T-helper 2 cell treated with Interferon-gamma antibody and Interleukin-4, amounts not matched to agents 5 μg/mL and 100 μg/mL, for 36 hours (primary cell): ENCODE data around the gene PTCD1.
"Not testable (repeated sequence)": the region's sequence is repeated elsewhere in the genome, so short reads cannot be mapped to it uniquely, and the experiment has no call there.

Source experiments
- DNase-seq: peaks from one replicate; pipeline ENCODE4 v3.0.0; 2021; ENCODE audit warnings: low spot score
- H3K27ac Mint-ChIP-seq: one replicate; pipeline ENCODE4 v1.8.0; 2021; ENCODE audit warnings: mild to moderate bottlenecking, mixed read lengths
- H3K27me3 Mint-ChIP-seq: one replicate; pipeline ENCODE4 v1.8.0; 2021; ENCODE audit warnings: low read depth, mixed read lengths
- H3K36me3 Mint-ChIP-seq: one replicate; pipeline ENCODE4 v1.8.0; 2021; ENCODE audit warnings: low read depth, mixed read lengths
- H3K4me1 Mint-ChIP-seq: one replicate; pipeline ENCODE4 v1.8.0; 2021; ENCODE audit warnings: low read depth, mixed read lengths
- H3K4me3 Mint-ChIP-seq: one replicate; pipeline ENCODE4 v1.8.0; 2022; ENCODE audit warnings: mild to moderate bottlenecking, moderate library complexity, mixed read lengths
- H3K9me3 Mint-ChIP-seq: one replicate; pipeline ENCODE4 v1.8.0; 2021; ENCODE audit warnings: mixed read lengths

The PTCD1 gene

GRCh38 chr7:99383203-99383602, 55.4 kb downstream of the PTCD1 start:
- no peaks in the 10 kb centered on the region for H3K27me3 Mint-ChIP-seq
- DNase-seq, result no peak
- peak overlapping the region; percentile 47 for H3K27ac Mint-ChIP-seq
- peaks cover 29% of the 10 kb centered on the region for H3K4me1 Mint-ChIP-seq
- H3K9me3 Mint-ChIP-seq, result no peaks in the 10 kb centered on the region
- peaks cover 58% of the 10 kb centered on the region for H3K36me3 Mint-ChIP-seq
- no peak overlapping the region for H3K4me3 Mint-ChIP-seq

- Mint-ChIP-seq H3K4me3 (peak overlapping the region; percentile 89), H3K4me1 (peaks cover 30% of the 10 kb centered on the region), H3K9me3 (no peaks in the 10 kb centered on the region), H3K27me3 (no peaks in the 10 kb centered on the region), H3K27ac (peak overlapping the region; percentile 93), H3K36me3 (peaks cover 52% of the 10 kb centered on the region)
- DNase-seq, result no peak
Observed at GRCh38 chr7:99381664-99382075, 56.9 kb downstream of the PTCD1 start.

- Mint-ChIP-seq H3K4me3 (peak overlapping the region; percentile 89), H3K9me3 (no peaks in the 10 kb centered on the region), H3K36me3 (peaks cover 51% of the 10 kb centered on the region), H3K4me1 (peaks cover 33% of the 10 kb centered on the region), H3K27me3 (no peaks in the 10 kb centered on the region), H3K27ac (peak overlapping the region; percentile 93)
- DNase-seq, result peak; percentile 90
Observed at GRCh38 chr7:99380823-99381663, 57.6 kb downstream of the PTCD1 start.

- H3K36me3 Mint-ChIP-seq, result peaks cover 48% of the 10 kb centered on the region
- DNase-seq, result peak; percentile 45
- H3K4me3 Mint-ChIP-seq, result peak overlapping the region; percentile 89
- H3K27ac Mint-ChIP-seq, result peak overlapping the region; percentile 93
- H3K27me3 Mint-ChIP-seq, result no peaks in the 10 kb centered on the region
- peaks cover 32% of the 10 kb centered on the region for H3K4me1 Mint-ChIP-seq
- no peaks in the 10 kb centered on the region for H3K9me3 Mint-ChIP-seq
Observed at GRCh38 chr7:99380032-99380822, 58.4 kb downstream of the PTCD1 start.

- H3K27me3 Mint-ChIP-seq, DNase-seq, H3K9me3 Mint-ChIP-seq: not testable (repeated sequence)
- Mint-ChIP-seq H3K4me3 (peak overlapping the region; percentile 89), H3K4me1 (peaks cover 32% of the 10 kb centered on the region), H3K27ac (peak overlapping the region; percentile 93), H3K36me3 (peaks cover 48% of the 10 kb centered on the region)
Observed at GRCh38 chr7:99379693-99380031, 58.9 kb downstream of the PTCD1 start.

GRCh38 chr7:99379043-99379577, 59.5 kb downstream of the PTCD1 start:
- Mint-ChIP-seq H3K27me3 (no peaks in the 10 kb centered on the region), H3K4me1 (peaks cover 32% of the 10 kb centered on the region), H3K4me3 (peak overlapping the region; percentile 89), H3K9me3 (no peaks in the 10 kb centered on the region), H3K36me3 (peaks cover 43% of the 10 kb centered on the region), H3K27ac (peak overlapping the region; percentile 93)
- peak; percentile 56 for DNase-seq

- Mint-ChIP-seq H3K36me3 (peaks cover 26% of the 10 kb centered on the region), H3K27ac (peak overlapping the region; percentile 60), H3K4me1 (peaks cover 19% of the 10 kb centered on the region), H3K27me3 (no peaks in the 10 kb centered on the region), H3K4me3 (peak overlapping the region; percentile 79), H3K9me3 (no peaks in the 10 kb centered on the region)
- DNase-seq, result peak; percentile 72
Observed at GRCh38 chr7:99375070-99375807, 63.4 kb downstream of the PTCD1 start.

GRCh38 chr7:99374111-99375064, 64.2 kb downstream of the PTCD1 start, which contains the start of gene ARPC1B:
Gene ARPC1B, plus strand, starts transcription at chr7:99374730. Its CDS starts 10,985 bp downstream, at chr7:99385715.
- Mint-ChIP-seq H3K27ac (peak within 1 kb of the TSS; percentile 63), H3K9me3 (no peaks in the 10 kb centered on the region), H3K36me3 (peaks cover 21% of the 10 kb centered on the region), H3K4me3 (peak within 1 kb of the TSS; percentile 79), H3K4me1 (peaks cover 19% of the 10 kb centered on the region), H3K27me3 (no peaks in the 10 kb centered on the region)
- DNase-seq, result peak; percentile 81

GRCh38 chr7:99373091-99374066, 65.2 kb downstream of the PTCD1 start:
- Mint-ChIP-seq H3K4me1 (peaks cover 13% of the 10 kb centered on the region), H3K9me3 (no peaks in the 10 kb centered on the region)

GRCh38 chr7:99372275-99373090, 66.1 kb downstream of the PTCD1 start:
- Mint-ChIP-seq H3K4me1 (peaks cover 13% of the 10 kb centered on the region), H3K27me3 (no peaks in the 10 kb centered on the region), H3K36me3 (peaks cover 10% of the 10 kb centered on the region), H3K9me3 (no peaks in the 10 kb centered on the region), H3K27ac (peak overlapping the region; percentile 58), H3K4me3 (peak overlapping the region; percentile 75)
- no peak for DNase-seq

More at GRCh38 chr7:99373091-99374066, 65.2 kb downstream of the PTCD1 start:
- H3K4me3 Mint-ChIP-seq, result peak overlapping the region; percentile 79
- peaks cover 16% of the 10 kb centered on the region for H3K36me3 Mint-ChIP-seq
- H3K27ac Mint-ChIP-seq, result peak overlapping the region; percentile 58
- DNase-seq, result no peak
- no peaks in the 10 kb centered on the region for H3K27me3 Mint-ChIP-seq

GRCh38 chr7:99371376-99371920, 67.2 kb downstream of the PTCD1 start:
- Mint-ChIP-seq H3K4me1 (peaks cover 11% of the 10 kb centered on the region), H3K36me3 (peaks cover 16% of the 10 kb centered on the region), H3K9me3 (no peaks in the 10 kb centered on the region), H3K27ac (no peak overlapping the region), H3K27me3 (no peaks in the 10 kb centered on the region), H3K4me3 (no peak overlapping the region)
- DNase-seq, result no peak
